HCT116 (cell line): Measurements from ENCODE around the gene PLB1.

Source experiments
- CTCF ChIP-seq, 3 experiments: fragments of 200-600 bp in 1 of 3; sonication (generic) in 1 of 3; IDR thresholded peaks in 2 of 3; conservative IDR thresholded peaks in 1 of 3; 2 replicates each; pipeline ENCODE4 v1.5.1; 2012 to 2017; ENCODE audit warnings: low read depth in 2 of 3, low read length in 2 of 3, antibody characterized with exemption in 1 of 3, borderline replicate concordance in 1 of 3, control low read depth in 1 of 3, mild to moderate bottlenecking in 1 of 3, mixed read lengths in 1 of 3, mixed run types in 1 of 3, moderate library complexity in 1 of 3; ENCODE audit not compliant: insufficient read depth in 1 of 3
- EGR1 ChIP-seq: IDR thresholded peaks from 2 replicates; pipeline ENCODE4 v1.6.1; 2012; ENCODE audit warnings: low read depth
- EZH2 ChIP-seq: fragments of 200-600 bp; sonication (generic); IDR thresholded peaks from 2 replicates; pipeline ENCODE4 v1.6.1; 2017; ENCODE audit warnings: antibody characterized with exemption, mixed run types
- POLR2A ChIP-seq: IDR thresholded peaks from 2 replicates; pipeline ENCODE4 v1.7.0; 2011; ENCODE audit warnings: borderline replicate concordance; ENCODE audit not compliant: insufficient read depth, insufficient read length; ENCODE audit errors: extremely low read depth
- POLR2AphosphoS5 ChIP-seq: IDR thresholded peaks from 2 replicates; pipeline ENCODE4 v1.6.1; 2011; ENCODE audit warnings: mild to moderate bottlenecking, low read depth, low read length, moderate library complexity
- SP1 ChIP-seq: IDR thresholded peaks from 2 replicates; pipeline ENCODE4 v1.6.1; 2012; ENCODE audit warnings: low read depth
- TCF7L2 ChIP-seq: IDR thresholded peaks from 2 replicates; pipeline ENCODE4 v1.7.0; 2011; ENCODE audit warnings: borderline replicate concordance, inconsistent platforms; ENCODE audit not compliant: insufficient read depth, insufficient read length; ENCODE audit errors: extremely low read depth
- YY1 ChIP-seq: IDR thresholded peaks from 2 replicates; pipeline ENCODE4 v1.6.1; 2011; ENCODE audit warnings: low read length, low read depth, moderate library complexity, mild to moderate bottlenecking; ENCODE audit not compliant: insufficient replicate concordance; ENCODE audit errors: extremely low read depth
- ZBTB33 ChIP-seq: IDR thresholded peaks from 2 replicates; pipeline ENCODE4 v1.6.1; 2011; ENCODE audit warnings: mild to moderate bottlenecking, low read length, moderate library complexity; ENCODE audit not compliant: insufficient replicate concordance; ENCODE audit errors: extremely low read depth

DNA sequence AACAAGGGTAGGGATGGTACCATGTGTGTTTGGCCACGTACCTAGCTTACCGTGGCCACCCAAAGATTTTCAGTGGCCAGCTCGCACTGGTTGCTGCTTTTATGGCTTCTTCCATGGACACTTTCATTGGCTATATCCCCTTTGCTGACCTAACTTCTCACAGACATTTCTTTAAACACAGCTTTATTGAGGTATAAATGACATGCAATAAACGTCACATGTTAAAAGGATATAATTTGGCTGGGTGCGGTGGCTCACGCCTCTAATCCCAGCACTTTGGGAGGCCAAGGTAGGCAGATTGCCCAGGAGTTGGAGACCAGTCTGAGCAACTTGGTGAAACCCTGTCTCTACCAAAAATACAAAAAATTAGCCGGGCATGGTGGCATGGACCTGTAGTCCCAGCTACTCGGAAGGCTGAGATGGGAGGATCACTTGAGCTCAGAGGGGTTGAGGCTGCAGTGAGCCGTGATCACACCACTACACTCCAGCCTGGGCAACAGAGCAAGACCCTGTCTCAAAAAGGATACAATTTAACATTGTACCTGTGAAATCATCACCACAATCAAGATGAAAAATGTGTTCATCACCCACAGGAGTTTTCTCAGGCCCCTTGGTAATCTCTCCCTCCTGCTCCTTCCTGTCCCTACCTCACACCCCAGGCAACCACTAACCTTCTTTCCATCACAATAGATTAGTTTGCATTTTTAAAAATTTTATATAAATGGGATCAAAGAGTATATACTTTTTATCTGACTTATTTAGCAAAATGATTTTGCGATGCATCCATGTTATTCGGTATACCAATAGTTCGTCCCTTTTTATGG is 127.9 kb downstream of the PLB1 start:
- no peak for TF ChIP-seq EGR1
- no peak for TF ChIP-seq SP1
- no peak for TF ChIP-seq CTCF (IDR thresholded peaks at IDR 0.05 in 2 of 3, conservative IDR thresholded peaks at IDR 0.05 in 1 of 3; ENCODE audit: borderline replicate concordance in 1 of 3, insufficient read depth in 1 of 3, low read depth in 2 of 3, low read length in 2 of 3)
- no peak for TF ChIP-seq TCF7L2
- no peak for TF ChIP-seq ZBTB33
- TF ChIP-seq POLR2A, result no peak
- TF ChIP-seq POLR2AphosphoS5, result no peak
- TF ChIP-seq EZH2, result no peak
- no peak for TF ChIP-seq YY1
